GM18951 (cell line): Measurements from ENCODE around the gene ERFE.
"Not testable (repeated sequence)": the region's sequence is repeated elsewhere in the genome, so short reads cannot be mapped to it uniquely, and the experiment has no call there.

Source experiments
- POLR2A ChIP-seq: IDR thresholded peaks from 4 replicates; pipeline ENCODE4 v1.6.1; 2011; ENCODE audit warnings: mild to moderate bottlenecking; ENCODE audit not compliant: insufficient read length, insufficient read depth; ENCODE audit errors: extremely low read depth
- in situ Hi-C: fragments of 300-500 bp; cut with MboI; formaldehyde crosslinking; loops from one replicate; pipeline ENCODE4 v1.12.0; 2022; ENCODE audit warnings: low sequenced_read_pairs, mixed read lengths, inconsistent platforms; ENCODE audit not compliant: unreplicated experiment

The ERFE gene

GRCh38 chr2:238168196-238169047 lies 9.7 kb downstream of the ERFE start:
- in situ Hi-C loops: no loop called here

DNA sequence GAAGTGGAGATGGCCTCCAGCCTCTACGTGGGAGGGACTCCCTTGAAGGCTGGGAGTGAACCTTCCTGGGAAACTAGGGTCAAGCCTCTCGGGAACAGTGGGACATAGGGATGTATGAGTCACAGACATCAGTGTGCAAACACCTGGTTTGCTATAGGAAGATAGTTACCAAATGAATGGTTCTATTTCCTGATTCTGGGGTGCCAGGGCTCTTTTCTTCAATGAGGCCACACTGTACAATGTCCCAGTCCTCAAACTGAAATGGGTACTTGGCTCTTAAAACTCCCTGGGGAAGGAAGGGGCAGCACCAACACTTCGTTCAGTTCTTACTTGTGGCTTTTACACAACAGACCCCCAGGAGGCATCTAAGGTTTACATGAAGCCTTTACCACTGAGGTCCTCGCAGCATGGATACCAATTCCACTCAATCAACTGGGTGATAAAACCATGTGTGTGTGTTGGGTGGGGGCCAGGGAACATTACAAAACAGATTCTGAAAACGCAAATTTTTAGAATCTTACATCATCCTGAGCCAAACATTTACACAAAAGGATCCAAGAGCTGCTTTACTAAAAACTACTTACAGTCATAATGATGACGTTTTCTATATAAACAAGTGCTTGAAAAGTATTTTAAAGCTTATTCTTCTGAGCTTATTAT lies 10.4 kb downstream of the ERFE start:
- no peak for TF ChIP-seq POLR2A
- in situ Hi-C loops: no loop called here

More at GRCh38 chr2:238168196-238169047, 9.7 kb downstream of the ERFE start:
- TF ChIP-seq POLR2A: no peak

- in situ Hi-C loops: no loop called here
- no peak for TF ChIP-seq POLR2A
Measured at GRCh38 chr2:238169708-238170251, 11.0 kb downstream of the ERFE start.

DNA sequence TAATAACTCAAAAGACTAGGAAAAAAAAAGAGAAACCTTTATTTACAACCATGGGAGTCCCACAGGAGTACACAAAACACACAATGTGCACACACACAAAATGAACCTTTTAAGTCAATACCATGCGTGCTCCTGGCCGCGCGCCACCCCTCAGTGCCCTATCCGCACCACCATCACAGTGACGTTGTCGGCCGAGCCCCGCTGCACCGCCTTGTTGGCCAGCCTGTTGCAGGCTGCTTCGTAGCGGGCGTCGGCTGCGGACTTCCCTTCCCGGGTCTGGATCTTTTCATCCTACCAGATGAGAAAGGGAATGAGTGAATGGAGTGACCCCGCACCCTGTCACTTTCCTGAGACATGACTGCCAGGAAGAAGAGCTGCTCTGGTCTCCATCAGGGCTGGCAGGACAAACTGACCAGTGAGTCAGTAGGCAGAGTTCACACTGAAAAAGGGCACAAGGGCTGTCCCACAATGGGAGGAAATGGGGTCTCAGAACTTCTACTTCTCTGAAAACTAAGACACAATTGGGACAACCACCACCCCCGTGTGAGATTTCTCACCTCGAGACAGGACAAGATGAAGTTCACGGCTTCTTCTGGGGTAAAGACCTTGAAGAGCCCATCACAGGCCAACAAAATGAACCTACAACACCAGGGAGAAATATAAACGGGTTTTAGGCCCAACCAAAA lies 11.8 kb downstream of the ERFE start:
- TF ChIP-seq POLR2A: no peak
- in situ Hi-C loops: no loop called here

GRCh38 chr2:238171072-238171431 lies 12.3 kb downstream of the ERFE start:
- in situ Hi-C loops: not testable (repeated sequence)

DNA sequence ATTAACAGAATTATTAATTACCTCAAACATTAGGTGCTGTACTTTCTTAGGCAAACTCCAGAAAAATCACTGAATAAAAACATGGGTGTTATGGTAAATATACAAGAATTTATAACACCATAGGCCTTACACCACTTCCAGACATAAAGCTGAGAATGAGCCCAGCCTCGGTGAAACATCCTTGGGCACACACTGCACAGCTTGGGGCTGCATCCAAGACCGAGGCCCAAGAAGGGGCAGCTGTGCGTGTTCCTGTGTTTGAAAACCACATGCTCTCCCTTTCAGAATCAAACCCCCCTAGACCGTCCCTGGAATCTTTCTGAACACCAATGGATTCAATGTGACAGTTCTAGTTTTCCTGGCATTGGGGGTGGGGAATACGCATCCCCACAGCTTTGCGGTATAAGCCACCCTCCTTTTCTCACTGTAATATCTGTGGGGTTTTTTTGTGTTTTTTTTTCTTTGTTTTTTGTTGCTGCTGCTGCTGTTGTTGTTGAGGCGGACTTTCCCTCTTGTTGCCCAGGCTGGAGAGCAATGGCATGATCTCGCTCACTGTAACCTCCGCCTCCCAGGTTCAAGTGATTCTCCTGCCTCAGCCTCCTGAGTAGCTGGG lies 12.9 kb downstream of the ERFE start:
- in situ Hi-C loops: no loop called here
- no peak for TF ChIP-seq POLR2A

- in situ Hi-C loops: no loop called here
- no peak for TF ChIP-seq POLR2A
Measured at GRCh38 chr2:238172439-238172838, 13.7 kb downstream of the ERFE start.

DNA sequence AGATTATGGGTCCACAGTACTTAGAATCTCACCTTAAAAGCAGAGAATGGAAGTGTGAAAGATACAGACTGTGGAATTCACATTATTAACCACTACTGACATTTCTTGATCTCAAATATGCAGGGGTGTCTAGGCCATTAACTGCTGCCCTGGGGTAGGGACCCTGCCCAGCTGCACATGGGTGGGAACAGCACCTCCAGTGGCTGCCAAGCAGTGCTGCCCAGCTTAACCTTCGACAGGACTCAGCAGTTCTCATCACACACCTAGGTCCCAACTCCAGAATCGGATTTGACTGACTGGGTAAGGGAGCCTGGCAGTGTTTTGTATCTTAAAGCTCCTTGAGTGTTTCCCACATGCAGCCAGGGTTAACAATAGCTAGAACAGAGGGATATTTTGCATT lies 14.9 kb downstream of the ERFE start:
- in situ Hi-C loops: no loop called here
- no peak for TF ChIP-seq POLR2A

GRCh38 chr2:238174291-238174690 lies 15.5 kb downstream of the ERFE start:
- in situ Hi-C loops: no loop called here
- TF ChIP-seq POLR2A: no peak

GRCh38 chr2:238174701-238175100 lies 15.9 kb downstream of the ERFE start:
- in situ Hi-C loops: no loop called here
- TF ChIP-seq POLR2A: no peak

- in situ Hi-C loops: no loop called here
- no peak for TF ChIP-seq POLR2A
Measured at GRCh38 chr2:238176613-238177012, 17.8 kb downstream of the ERFE start.

DNA sequence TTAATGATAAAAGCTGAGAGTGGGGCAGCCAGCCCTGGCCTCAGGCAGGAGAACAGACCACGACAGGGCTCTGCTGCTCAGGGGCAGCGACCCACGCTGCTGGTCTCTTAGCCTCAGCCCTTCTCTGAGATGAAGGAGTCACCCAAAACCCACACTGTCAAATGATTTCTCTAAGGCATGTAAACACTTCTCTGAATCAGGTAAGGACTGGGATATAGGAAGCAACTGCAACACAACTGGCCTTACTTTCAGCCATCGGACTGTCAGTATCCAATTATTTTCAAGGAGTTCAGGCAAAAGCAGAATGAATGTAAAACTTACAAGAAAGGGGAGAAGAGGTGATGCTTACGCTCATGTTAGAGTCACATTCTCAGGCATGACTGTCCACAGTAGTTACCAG lies 21.8 kb downstream of the ERFE start:
- in situ Hi-C loops: no loop called here
- no peak for TF ChIP-seq POLR2A

GRCh38 chr2:238182362-238182761 lies 23.6 kb downstream of the ERFE start:
- TF ChIP-seq POLR2A: no peak
- in situ Hi-C loops: no loop called here
